ENCODE measurements around the gene BRME1. TPM values are rescaled to one million over a fixed set of nuclear protein-coding genes. Genes with fewer than 3 reads are reported as not detected.
A peak's percentile ranks its signal among the peaks of the same experiment; 100 is the strongest.

BRME1 gene
- total RNA-seq, 6 donors from 2014 or later = 0.46 to 4.4 (median 2.1) TPM

DNA sequence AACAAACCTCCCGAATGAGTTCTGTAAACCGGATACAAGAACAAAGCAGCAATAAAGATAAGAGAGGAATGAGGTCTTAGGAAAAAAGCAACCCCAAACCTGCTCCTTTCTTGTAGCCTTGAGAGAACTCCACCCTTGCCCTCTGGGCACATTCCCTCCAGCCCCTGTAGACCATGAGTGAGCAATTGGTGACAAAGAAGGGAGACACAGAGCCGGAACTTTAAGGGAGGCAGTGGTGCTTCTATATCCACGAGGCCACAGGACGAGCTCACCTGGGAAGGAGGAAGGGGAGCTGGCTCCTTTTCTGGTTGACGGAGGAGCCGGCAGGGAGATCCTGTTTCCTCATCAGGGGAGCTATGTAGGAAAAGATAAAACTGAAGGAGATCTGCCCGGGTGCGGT is 13.0 kb downstream of the BRME1 start:
- ATAC-seq (ENCODE audit: low FRiP score in 2 of 2) (no peak), DNase-seq (no peak)
- TF ChIP-seq POLR2AphosphoS5 (IDR thresholded peaks at IDR 0.05) = no peak
- TF ChIP-seq POLR2A (IDR thresholded peaks at IDR 0.05) = no peak
- no peak for TF ChIP-seq EP300 (IDR thresholded peaks at IDR 0.05)
- TF ChIP-seq CTCF (IDR thresholded peaks at IDR 0.05) = no peak
- H3K27ac ChIP-seq = no peak overlapping the region
- no peaks in the 10 kb centered on the region for H3K36me3 ChIP-seq
- H3K9me3 ChIP-seq = no peaks in the 10 kb centered on the region
- H3K4me1 ChIP-seq = no peaks in the 10 kb centered on the region
- H3K27me3 ChIP-seq = no peaks in the 10 kb centered on the region
- WGBS, 2 donors = 67 to 71% methylated on average over 9 of the region's 9 CpGs
- no peak overlapping the region for H3K4me3 ChIP-seq

DNA sequence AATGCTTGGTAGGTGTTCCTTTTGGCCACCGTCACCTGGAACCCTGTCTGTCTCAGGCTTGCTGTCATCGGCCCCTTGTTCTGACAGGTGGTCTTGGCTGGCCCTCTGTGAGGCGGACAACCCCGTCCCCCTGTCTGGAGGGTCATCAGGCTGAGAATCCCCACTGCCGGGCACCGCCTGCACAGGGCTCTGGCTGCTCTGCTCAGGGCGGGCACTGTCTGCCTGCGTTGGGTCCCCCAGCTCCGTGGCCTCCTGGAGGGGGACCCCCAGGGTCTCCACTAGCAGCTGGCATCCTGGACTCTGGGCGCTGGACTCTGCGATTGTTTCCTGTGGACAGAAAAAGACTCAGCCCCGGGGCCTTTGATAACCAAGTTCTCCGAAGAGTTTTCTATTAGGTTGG is 15.8 kb downstream of the BRME1 start:
- 90 to 98% methylated on average over 8 to 12 of the region's 13 CpGs for WGBS, 2 donors

GRCh38 chr19:13888281-13888680 is 17.6 kb downstream of the BRME1 start:
- DNase-seq (no peak), ATAC-seq (ENCODE audit: low FRiP score in 2 of 2) (no peak)
- WGBS, 2 donors = 88 to 91% methylated on average over 10 to 16 of the region's 16 CpGs
- no peaks in the 10 kb centered on the region for H3K36me3 ChIP-seq
- no peak overlapping the region for H3K27ac ChIP-seq
- peaks cover 0 to 5% (median 2%) of the 10 kb centered on the region in 4 donors for H3K4me1 ChIP-seq
- H3K27me3 ChIP-seq = no peaks in the 10 kb centered on the region
- H3K4me3 ChIP-seq = no peak overlapping the region
- no peak for TF ChIP-seq CTCF (IDR thresholded peaks at IDR 0.05)
- TF ChIP-seq POLR2AphosphoS5 (IDR thresholded peaks at IDR 0.05) = no peak
- no peaks in the 10 kb centered on the region for H3K9me3 ChIP-seq

More for the DNA sequence above, 15.8 kb downstream of the BRME1 start:
- peak in 1 of 2 donors; percentile 8 for ATAC-seq (ENCODE audit: low FRiP score in 2 of 2)
- Histone ChIP-seq H3K27ac (no peak overlapping the region), H3K4me1 (no peaks in the 10 kb centered on the region), H3K36me3 (no peaks in the 10 kb centered on the region), H3K4me3 (no peak overlapping the region), H3K9me3 (no peaks in the 10 kb centered on the region), H3K27me3 (no peaks in the 10 kb centered on the region)
- TF ChIP-seq POLR2AphosphoS5 (IDR thresholded peaks at IDR 0.05) (no peak), POLR2A (IDR thresholded peaks at IDR 0.05) (no peak), CTCF (IDR thresholded peaks at IDR 0.05) (no peak), EP300 (IDR thresholded peaks at IDR 0.05) (no peak)
- peak in 1 of 2 donors; percentile 73 for DNase-seq

DNA sequence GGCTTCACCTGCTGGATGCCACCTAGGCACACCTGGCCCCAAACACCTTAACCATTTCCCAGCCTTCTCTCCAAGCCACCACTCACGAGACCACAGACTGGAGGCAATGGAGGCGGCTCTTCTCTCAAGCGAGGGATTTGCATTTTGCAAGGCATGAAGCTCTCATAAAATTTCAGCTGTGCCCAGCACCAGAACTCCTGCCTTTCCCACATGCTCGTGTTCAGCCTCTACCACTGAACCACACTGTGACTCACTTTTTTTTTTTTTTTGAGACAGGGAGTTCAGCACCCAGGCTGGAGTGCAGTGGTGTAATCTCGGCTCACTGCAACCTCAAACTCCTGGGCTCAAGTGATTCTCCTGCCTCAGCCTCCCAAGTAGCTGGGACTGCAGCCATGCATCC is 18.4 kb downstream of the BRME1 start:
- no peak for DNase-seq
- H3K27ac ChIP-seq = no peak overlapping the region
- H3K9me3 ChIP-seq = no peaks in the 10 kb centered on the region
- no peaks in the 10 kb centered on the region for H3K27me3 ChIP-seq
- no peaks in the 10 kb centered on the region for H3K36me3 ChIP-seq
- TF ChIP-seq POLR2A (IDR thresholded peaks at IDR 0.05) = no peak
- no peak for TF ChIP-seq POLR2AphosphoS5 (IDR thresholded peaks at IDR 0.05)
- TF ChIP-seq CTCF (IDR thresholded peaks at IDR 0.05) = no peak
- no peak for TF ChIP-seq EP300 (IDR thresholded peaks at IDR 0.05)
- H3K4me1 ChIP-seq = peaks cover 0 to 11% (median 4%) of the 10 kb centered on the region in 4 donors
- ATAC-seq (ENCODE audit: low FRiP score in 2 of 2) = no peak
- WGBS, 2 donors = 82 to 83% methylated on average over 5 of the region's 5 CpGs
- no peak overlapping the region for H3K4me3 ChIP-seq

DNA sequence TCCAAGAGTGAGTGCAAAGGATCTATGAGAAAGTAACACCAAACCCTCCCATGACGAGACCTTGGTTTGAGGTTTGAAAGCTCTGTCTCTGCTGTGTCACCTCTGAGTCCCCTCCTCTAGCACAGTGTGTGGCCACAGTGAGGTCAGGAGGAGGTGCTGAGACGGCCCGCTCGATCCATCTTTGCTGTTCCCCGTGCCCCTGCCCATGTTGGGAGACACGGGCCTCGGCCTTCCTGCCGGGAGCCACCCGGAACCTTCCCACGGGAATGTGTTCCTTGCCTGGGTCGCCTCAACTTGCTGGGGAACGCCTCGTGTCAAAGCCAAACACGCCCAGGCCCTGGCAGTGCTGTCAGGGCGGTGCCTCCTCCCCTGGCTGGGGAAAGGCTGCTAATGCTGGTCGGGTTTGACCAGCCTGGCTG is 18.9 kb downstream of the BRME1 start:
- Histone ChIP-seq H3K9me3 (no peaks in the 10 kb centered on the region), H3K4me3 (no peak overlapping the region), H3K27ac (no peak overlapping the region), H3K27me3 (no peaks in the 10 kb centered on the region), H3K4me1 (peaks cover under 1 to 16% (median 8%) of the 10 kb centered on the region in 4 donors), H3K36me3 (no peaks in the 10 kb centered on the region)
- TF ChIP-seq EP300 (IDR thresholded peaks at IDR 0.05) = no peak
- no peak for TF ChIP-seq POLR2AphosphoS5 (IDR thresholded peaks at IDR 0.05)
- TF ChIP-seq POLR2A (IDR thresholded peaks at IDR 0.05) = no peak
- no peak for TF ChIP-seq CTCF (IDR thresholded peaks at IDR 0.05)
- ATAC-seq (ENCODE audit: low FRiP score in 2 of 2) = no peak
- 79 to 90% methylated on average over 10 to 11 of the region's 16 CpGs for WGBS, 2 donors
- DNase-seq = no peak

All from upper lobe of left lung (tissue), 6 donors.